Kidney (tissue), 14 donors: Measurements from ENCODE around the gene PCDH15. TPM values are rescaled to one million over a fixed set of nuclear protein-coding genes. Genes with fewer than 3 reads are reported as not detected.

ENCODE experiments used
- DNase-seq, 5 donors: peaks; one replicate each; pipeline ENCODE4 v3.0.0-alpha.2; 2013 to 2020
- FAIRE-seq: peaks from 2 replicates; lab custom pipeline; 2012; peaks lifted over from hg19 to GRCh38; lab: Jason Lieb, UNC
- H3K27ac ChIP-seq, 2 donors: one replicate each; pipeline ENCODE4 v1.7.0; 2013; ENCODE audit warnings: low read depth in 2 of 2, low read length in 2 of 2, inconsistent platforms in 1 of 2
- H3K27me3 ChIP-seq: one replicate; pipeline ENCODE4 v1.7.1; 2013; ENCODE audit warnings: low read length, inconsistent platforms; ENCODE audit not compliant: control insufficient read depth, insufficient read depth
- H3K36me3 ChIP-seq, 3 donors: one replicate each; pipeline versions ENCODE4 v1.7.0 to v1.7.1; 2013; ENCODE audit warnings: low read length in 3 of 3, control low read depth in 1 of 3, inconsistent platforms in 1 of 3; ENCODE audit not compliant: insufficient read depth in 3 of 3, control insufficient read depth in 2 of 3
- H3K4me1 ChIP-seq, 3 donors: one replicate each; pipeline versions ENCODE4 v1.7.0 to v1.7.1; 2013; ENCODE audit warnings: low read length in 3 of 3, inconsistent platforms in 1 of 3, low read depth in 1 of 3; ENCODE audit not compliant: control insufficient read depth in 2 of 3, insufficient read depth in 2 of 3
- H3K4me3 ChIP-seq, 3 donors: one replicate each; pipeline versions ENCODE4 v1.7.0 to v1.8.1; 2013; ENCODE audit warnings: low read length in 3 of 3, control low read depth in 1 of 3, inconsistent platforms in 1 of 3
- H3K9ac ChIP-seq, 3 donors: one replicate each; pipeline versions ENCODE4 v1.7.0 to v1.7.1; 2013; ENCODE audit warnings: low read length in 3 of 3, control low read depth in 1 of 3, inconsistent platforms in 1 of 3
- H3K9me3 ChIP-seq, 3 donors: one replicate each; pipeline versions ENCODE4 v1.7.0 to v1.7.1; 2013; ENCODE audit warnings: low read length in 3 of 3, control low read depth in 1 of 3, inconsistent platforms in 1 of 3; ENCODE audit not compliant: control insufficient read depth in 2 of 3, insufficient read depth in 1 of 3
- intact Hi-C: fragments of 100-400 bp; cut with DNase I; formaldehyde crosslinking; loops from one replicate; pipeline ENCODE4 v1.11.1; 2022
- polyA plus RNA-seq: library from polyadenylated mRNA; stranded (reverse); fragments of 350-450 nt; fragmentation: Illumina TruSeq; extraction: RNeasy Lipid Tissue Mini Kit (QIAGEN cat#74804); gene quantifications from one replicate; pipeline ENCODE4 v1.2.3, GENCODE V29; 2014; ENCODE audit warnings: low read depth, low replicate concordance; ENCODE audit not compliant: insufficient read depth
- total RNA-seq: library from RNA; stranded (reverse); fragmentation: NEBNext Ultra II Directional; extraction: Animal tissue kit (Norgen Biotek cat#: 25700); gene quantifications from one replicate; pipeline ENCODE4 v1.2.1, GENCODE V29; 2021
- TF ChIP-seq, protein P1 (sequence below): IDR thresholded peaks from 3 replicates; pipeline ENCODE4 v1.5.1; 2012; ENCODE audit warnings: mild to moderate bottlenecking, moderate library complexity, borderline replicate concordance; ENCODE audit not compliant: insufficient read depth; ENCODE audit errors: extremely low read depth
- donor health status: control.
- donor health status: control.
- donor health status: control.
- donor health status: control.
- donor health status: control.
- donor health status: DM: yes; HTN: yes; CAD: no.
- donor health status: Normal renal cell carcinoma (clear cell type).

Gene PCDH15
- total and polyA plus RNA-seq, 2 donors from 2014 or later = 1.5 TPM; not detected in 1

DNA sequence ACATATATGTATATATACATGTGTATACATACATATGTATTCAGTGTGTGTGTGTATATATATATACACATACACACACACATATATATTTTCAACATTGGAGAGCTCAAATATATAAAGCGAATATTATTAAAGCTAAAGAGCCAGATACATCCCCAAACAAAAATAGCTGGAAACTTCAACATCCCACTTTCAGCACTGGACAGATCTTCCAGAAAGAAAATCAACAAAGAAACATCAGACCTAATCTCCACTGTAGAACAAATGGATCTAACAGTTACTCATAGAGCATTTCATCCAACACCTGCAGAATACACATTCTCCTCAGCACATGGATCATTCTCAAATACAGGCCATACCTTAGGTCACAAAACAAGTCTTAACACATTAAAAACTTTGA lies 799.0 kb downstream of the PCDH15 start:
- intact Hi-C loops = no loop called here
- H3K9me3 ChIP-seq = no peaks in the 10 kb centered on the region
- H3K27me3 ChIP-seq = no peaks in the 10 kb centered on the region
- TF ChIP-seq, protein P1, sequence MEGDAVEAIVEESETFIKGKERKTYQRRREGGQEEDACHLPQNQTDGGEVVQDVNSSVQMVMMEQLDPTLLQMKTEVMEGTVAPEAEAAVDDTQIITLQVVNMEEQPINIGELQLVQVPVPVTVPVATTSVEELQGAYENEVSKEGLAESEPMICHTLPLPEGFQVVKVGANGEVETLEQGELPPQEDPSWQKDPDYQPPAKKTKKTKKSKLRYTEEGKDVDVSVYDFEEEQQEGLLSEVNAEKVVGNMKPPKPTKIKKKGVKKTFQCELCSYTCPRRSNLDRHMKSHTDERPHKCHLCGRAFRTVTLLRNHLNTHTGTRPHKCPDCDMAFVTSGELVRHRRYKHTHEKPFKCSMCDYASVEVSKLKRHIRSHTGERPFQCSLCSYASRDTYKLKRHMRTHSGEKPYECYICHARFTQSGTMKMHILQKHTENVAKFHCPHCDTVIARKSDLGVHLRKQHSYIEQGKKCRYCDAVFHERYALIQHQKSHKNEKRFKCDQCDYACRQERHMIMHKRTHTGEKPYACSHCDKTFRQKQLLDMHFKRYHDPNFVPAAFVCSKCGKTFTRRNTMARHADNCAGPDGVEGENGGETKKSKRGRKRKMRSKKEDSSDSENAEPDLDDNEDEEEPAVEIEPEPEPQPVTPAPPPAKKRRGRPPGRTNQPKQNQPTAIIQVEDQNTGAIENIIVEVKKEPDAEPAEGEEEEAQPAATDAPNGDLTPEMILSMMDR = no peak
- no peaks in the 10 kb centered on the region for H3K36me3 ChIP-seq
- no peak for FAIRE-seq
- H3K4me3 ChIP-seq = no peak overlapping the region
- no peak overlapping the region for H3K27ac ChIP-seq
- H3K4me1 ChIP-seq = no peaks in the 10 kb centered on the region
- peak in 1 of 5 donors; percentile 12 for DNase-seq
- H3K9ac ChIP-seq = no peak overlapping the region

DNA sequence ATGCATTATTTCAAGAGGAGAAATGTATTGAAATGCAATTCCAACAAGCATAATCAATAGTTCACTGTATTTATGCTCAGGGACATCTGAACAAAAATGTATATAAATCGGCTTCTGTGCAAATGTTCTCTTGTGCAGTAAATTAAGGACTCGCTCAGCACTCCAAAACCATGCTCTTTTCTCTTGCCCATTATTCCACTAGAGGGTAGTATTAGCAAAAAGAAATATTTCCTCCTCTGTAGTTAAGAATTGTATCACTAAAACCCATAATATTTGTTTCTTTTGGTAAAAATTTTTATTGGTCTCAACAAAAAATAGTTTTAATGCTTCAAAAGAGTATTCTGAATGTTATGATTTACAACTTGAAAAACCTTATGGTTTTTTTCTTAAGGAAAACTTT lies 803.1 kb downstream of the PCDH15 start:
- TF ChIP-seq, protein P1 = peak; percentile 10
- Histone ChIP-seq H3K4me3 (no peak overlapping the region), H3K36me3 (no peaks in the 10 kb centered on the region), H3K27me3 (no peaks in the 10 kb centered on the region), H3K9me3 (no peaks in the 10 kb centered on the region), H3K9ac (no peak overlapping the region), H3K4me1 (no peaks in the 10 kb centered on the region), H3K27ac (no peak overlapping the region)
- intact Hi-C loops = no loop called here
- DNase-seq (peak in 2 of 5 donors; percentile 24 to 60), FAIRE-seq (no peak)

DNA sequence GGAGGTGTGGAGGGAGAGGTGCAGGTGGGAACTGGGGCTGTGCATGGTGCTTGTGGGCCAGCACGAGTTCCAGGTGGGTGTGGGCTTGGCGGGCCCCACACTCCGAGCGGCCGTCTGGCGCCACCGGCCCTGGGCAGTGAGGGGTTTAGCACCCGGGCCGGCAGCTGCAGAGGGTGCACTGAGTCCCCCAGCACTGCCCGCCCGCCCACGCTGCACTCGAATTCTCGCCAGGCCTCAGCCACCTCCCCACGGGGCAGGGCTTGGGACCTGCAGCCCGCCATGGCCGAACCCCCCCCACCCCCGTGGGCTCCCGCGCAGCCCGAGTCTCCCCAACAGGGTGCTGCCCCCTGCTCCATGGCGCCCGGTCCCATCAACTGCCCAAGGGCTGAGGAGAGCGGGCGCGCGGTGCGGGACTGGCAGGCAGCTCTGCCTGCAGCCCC lies 810.2 kb downstream of the PCDH15 start:
- DNase-seq = peak in 1 of 5 donors; percentile 66
- no peaks in the 10 kb centered on the region for H3K27me3 ChIP-seq
- TF ChIP-seq, protein P1 = no peak
- no peaks in the 10 kb centered on the region for H3K9me3 ChIP-seq
- no peaks in the 10 kb centered on the region for H3K4me1 ChIP-seq
- FAIRE-seq = no peak
- no peak overlapping the region for H3K27ac ChIP-seq
- H3K4me3 ChIP-seq = no peak overlapping the region
- H3K36me3 ChIP-seq = no peaks in the 10 kb centered on the region
- intact Hi-C loops = no loop called here
- no peak overlapping the region for H3K9ac ChIP-seq

DNA sequence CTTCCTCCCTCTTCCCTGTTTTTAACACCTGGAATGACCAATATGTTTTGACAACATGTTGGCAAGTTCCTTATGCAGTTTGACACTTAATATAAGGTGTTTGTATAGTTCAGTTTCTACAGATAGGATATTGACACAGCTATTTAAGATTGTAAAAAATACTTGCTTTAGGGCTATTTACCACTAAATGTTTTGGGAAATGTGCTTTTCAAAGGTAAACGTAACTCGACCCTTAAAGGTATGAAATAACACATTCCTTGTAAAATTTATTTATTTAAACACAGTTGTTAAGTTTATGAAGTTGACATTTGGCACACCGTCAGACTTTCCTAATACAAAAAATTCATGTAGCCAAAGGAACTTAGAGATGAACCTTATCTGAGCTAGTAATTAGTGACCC lies 817.6 kb downstream of the PCDH15 start:
- DNase-seq (no peak), FAIRE-seq (no peak)
- H3K4me1 ChIP-seq = no peaks in the 10 kb centered on the region
- TF ChIP-seq, protein P1 = no peak
- no peaks in the 10 kb centered on the region for H3K9me3 ChIP-seq
- H3K36me3 ChIP-seq = no peaks in the 10 kb centered on the region
- H3K27ac ChIP-seq = no peak overlapping the region
- no peak overlapping the region for H3K4me3 ChIP-seq
- intact Hi-C loops = no loop called here
- no peaks in the 10 kb centered on the region for H3K27me3 ChIP-seq
- H3K9ac ChIP-seq = no peak overlapping the region
